DOHH2 (cell line): ENCODE results near the gene S1PR2.

Source experiments
- CTCF ChIP-seq: fragments of 200-600 bp; sonication (generic); IDR thresholded peaks from one replicate; pipeline ENCODE4 v1.5.1; 2014; ENCODE audit warnings: antibody characterized with exemption, mild to moderate bottlenecking, low read depth, low read length; ENCODE audit not compliant: poor library complexity, severe bottlenecking
- EZH2phosphoT487 ChIP-seq: fragments of 200-600 bp; sonication (generic); IDR thresholded peaks from 2 replicates; pipeline ENCODE4 v1.6.1; 2017; ENCODE audit warnings: borderline replicate concordance, mild to moderate bottlenecking, antibody characterized with exemption, low read length, moderate library complexity, mixed read lengths

- TF ChIP-seq CTCF: no peak
- no peak for TF ChIP-seq EZH2phosphoT487
These were observed 24.2 kb upstream of the S1PR2 start for GRCh38 chr19:10255358-10255757.
